SK-N-MC (cell line): ENCODE data around the gene EPHA5.
"Not testable (repeated sequence)": the region's sequence is repeated elsewhere in the genome, so short reads cannot be mapped to it uniquely, and the experiment has no call there.

Source experiments
- DNase-seq: peaks from one replicate; pipeline ENCODE4 v3.0.0-alpha.2; 2011; ENCODE audit warnings: low read depth, low spot score
- H3K27ac ChIP-seq: fragments of 200-600 bp; sonication (generic); 2 replicates; pipeline ENCODE4 v1.5.1; 2016; ENCODE audit warnings: mixed run types
- H3K36me3 ChIP-seq: fragments of 200-600 bp; sonication (generic); 2 replicates; pipeline ENCODE4 v1.6.1; 2017; ENCODE audit warnings: antibody characterized with exemption, low read length, mixed read lengths; ENCODE audit not compliant: insufficient read depth
- H3K4me3 ChIP-seq: fragments of 200-600 bp; sonication (generic); 2 replicates; pipeline ENCODE4 v1.5.1; 2016
- H3K9ac ChIP-seq: fragments of 200-600 bp; sonication (generic); 2 replicates; pipeline ENCODE4 v1.8.0; 2017; ENCODE audit warnings: mixed run types, mixed read lengths; ENCODE audit not compliant: insufficient read length
- H3K9me3 ChIP-seq: fragments of 200-600 bp; sonication (generic); 2 replicates; pipeline ENCODE4 v1.6.1; 2017; ENCODE audit warnings: low read depth, mild to moderate bottlenecking, antibody characterized with exemption, low read length, moderate library complexity, mixed read lengths
- EZH2 ChIP-seq: fragments of 200-600 bp; sonication (generic); IDR thresholded peaks from one replicate; pipeline ENCODE4 v1.6.1; 2017; ENCODE audit warnings: antibody characterized with exemption
- FOXP2 ChIP-seq: optimal IDR thresholded peaks from 2 replicates; pipeline ENCODE3; 2011; ENCODE audit warnings: mild to moderate bottlenecking, moderate library complexity; ENCODE audit not compliant: insufficient read depth; ENCODE audit errors: extremely low read length, control extremely low read depth
- POLR2AphosphoS5 ChIP-seq: IDR thresholded peaks from 2 replicates; pipeline ENCODE4 v1.6.1; 2012; ENCODE audit warnings: mild to moderate bottlenecking, low read depth, low read length, borderline replicate concordance

EPHA5 gene

DNA sequence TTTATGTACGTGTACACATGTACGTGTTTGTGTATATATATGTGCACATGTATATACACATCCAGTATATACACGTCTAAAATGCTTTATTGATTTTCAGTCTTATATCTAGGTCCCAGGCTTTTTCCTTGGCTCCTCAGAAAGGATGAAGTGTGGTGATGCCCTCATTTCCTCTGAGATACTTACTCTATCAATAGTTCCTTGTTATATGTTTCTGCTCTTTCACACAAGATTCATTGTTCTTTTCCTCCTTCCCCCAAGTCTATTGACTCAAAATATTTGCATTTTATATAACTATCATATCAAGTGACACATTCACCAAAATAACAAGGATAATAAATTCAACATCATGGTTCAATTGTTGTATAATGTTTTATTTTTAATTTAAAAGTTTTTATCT lies 359.2 kb downstream of the EPHA5 start:
- TF ChIP-seq FOXP2 (no peak), EZH2 (no peak), POLR2AphosphoS5 (no peak)
- no peaks in the 10 kb centered on the region for H3K9me3 ChIP-seq
- no peak overlapping the region for H3K4me3 ChIP-seq
- H3K9ac ChIP-seq, result no peak overlapping the region
- no peak overlapping the region for H3K27ac ChIP-seq
- no peaks in the 10 kb centered on the region for H3K36me3 ChIP-seq
- no peak for DNase-seq

DNA sequence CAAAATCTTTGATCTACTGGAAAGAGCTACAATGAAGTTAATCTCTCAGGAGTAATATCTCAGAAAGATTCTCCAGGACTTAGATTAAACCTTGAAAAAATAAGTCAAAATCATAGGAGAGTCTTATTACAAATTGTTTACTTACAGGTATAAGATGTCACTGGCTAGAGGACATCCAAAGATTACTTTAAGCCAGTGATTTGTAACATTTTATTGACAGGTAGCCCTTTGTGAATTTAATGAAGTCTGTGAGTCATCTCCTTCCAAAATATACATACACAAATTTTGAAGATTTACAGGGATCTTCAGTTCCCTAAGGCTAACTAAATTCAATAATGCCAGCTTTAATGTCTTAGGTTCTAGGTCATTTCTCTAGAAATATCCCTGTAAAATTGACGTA lies 359.7 kb downstream of the EPHA5 start:
- DNase-seq, result no peak
- no peaks in the 10 kb centered on the region for H3K9me3 ChIP-seq
- H3K4me3 ChIP-seq, result no peak overlapping the region
- no peak overlapping the region for H3K27ac ChIP-seq
- no peak overlapping the region for H3K9ac ChIP-seq
- TF ChIP-seq FOXP2, result no peak
- H3K36me3 ChIP-seq, result no peaks in the 10 kb centered on the region

DNA sequence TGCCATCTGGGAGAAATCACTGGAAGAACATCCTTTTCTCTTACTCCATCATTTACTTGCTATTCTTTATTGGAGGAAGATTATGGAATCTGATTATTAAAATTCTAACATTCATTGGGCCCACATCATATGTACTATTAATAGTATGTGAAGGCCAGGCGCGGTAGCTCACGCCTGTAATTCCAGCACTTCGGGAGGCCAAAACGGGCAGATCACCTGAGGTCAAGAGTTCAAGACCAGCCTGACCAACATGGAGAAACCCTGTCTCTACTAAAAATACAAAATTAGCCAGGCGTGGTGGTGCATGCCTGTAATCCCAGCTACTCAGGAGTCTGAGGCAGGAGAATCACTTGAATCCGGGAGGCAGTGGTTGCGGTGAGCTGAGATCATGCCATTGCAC lies 361.7 kb downstream of the EPHA5 start:
- H3K36me3 ChIP-seq, DNase-seq, H3K9ac ChIP-seq, H3K9me3 ChIP-seq, H3K4me3 ChIP-seq, H3K27ac ChIP-seq: not testable (repeated sequence)

DNA sequence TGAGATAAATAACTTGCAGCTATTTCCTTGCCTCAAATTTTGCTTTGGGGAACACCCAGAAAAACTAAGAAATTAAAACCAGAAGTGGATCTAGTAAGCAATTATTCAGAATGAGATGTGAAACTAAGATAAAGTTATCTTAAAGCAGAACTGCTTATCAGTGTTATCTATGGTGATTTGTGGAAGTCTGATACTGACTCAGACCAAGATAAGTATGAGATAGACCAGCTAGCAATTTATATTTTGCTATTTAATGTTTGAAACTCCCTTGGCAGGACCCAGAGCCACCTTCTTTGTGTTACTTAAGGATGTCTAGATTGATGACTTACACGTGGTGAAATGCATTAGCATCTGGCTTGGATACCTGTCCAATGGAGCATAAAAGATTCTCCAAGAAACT lies 368.1 kb downstream of the EPHA5 start:
- no peak overlapping the region for H3K27ac ChIP-seq
- TF ChIP-seq EZH2, result no peak
- no peak for TF ChIP-seq FOXP2
- TF ChIP-seq POLR2AphosphoS5, result no peak
- no peak for DNase-seq
- H3K36me3 ChIP-seq, result no peaks in the 10 kb centered on the region
- H3K9me3 ChIP-seq, result no peaks in the 10 kb centered on the region
- no peak overlapping the region for H3K9ac ChIP-seq
- H3K4me3 ChIP-seq, result no peak overlapping the region

DNA sequence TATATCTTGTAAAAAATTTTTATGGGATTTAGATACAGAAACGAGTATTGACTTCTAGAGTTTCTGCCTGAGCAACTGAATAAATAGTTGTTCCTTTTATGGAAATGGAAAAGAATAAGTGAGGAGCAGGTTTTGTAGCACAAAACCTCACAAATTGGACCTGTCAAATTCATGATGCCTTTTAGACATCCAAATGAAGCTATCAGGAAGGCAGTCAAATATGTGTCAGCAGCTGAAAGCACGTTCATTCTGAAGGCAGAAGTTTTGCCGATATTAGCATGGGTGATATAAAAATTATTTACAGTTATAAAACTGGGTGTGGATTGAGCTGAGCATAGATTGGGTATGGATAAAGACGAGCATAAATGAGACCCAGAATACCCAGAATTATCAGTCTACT lies 374.0 kb downstream of the EPHA5 start:
- DNase-seq, result no peak
- TF ChIP-seq FOXP2, result no peak
- no peak for TF ChIP-seq EZH2
- TF ChIP-seq POLR2AphosphoS5, result no peak
- Histone ChIP-seq H3K27ac (no peak overlapping the region), H3K9me3 (no peaks in the 10 kb centered on the region), H3K36me3 (no peaks in the 10 kb centered on the region), H3K9ac (no peak overlapping the region), H3K4me3 (no peak overlapping the region)

DNA sequence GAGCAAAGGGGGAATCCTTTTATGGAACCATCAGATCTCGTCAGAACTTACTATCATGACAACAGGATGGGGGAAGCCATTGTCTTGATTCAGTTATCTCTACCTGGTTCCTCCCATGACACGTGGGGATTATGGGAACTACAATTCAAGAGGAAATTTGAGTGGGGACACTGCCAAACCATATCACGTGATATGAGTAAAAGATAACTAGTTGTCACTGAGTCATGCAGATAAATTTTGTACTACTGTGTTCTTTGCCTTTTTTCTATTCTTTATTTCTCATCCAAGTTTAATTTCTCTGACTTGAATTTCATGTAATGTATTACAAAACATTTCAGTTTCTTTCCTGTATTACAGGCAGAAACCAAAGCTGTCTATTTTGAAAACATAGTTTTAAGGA lies 383.2 kb downstream of the EPHA5 start:
- H3K4me3 ChIP-seq, result no peak overlapping the region
- H3K27ac ChIP-seq, result no peak overlapping the region
- no peak for DNase-seq
- no peaks in the 10 kb centered on the region for H3K36me3 ChIP-seq
- H3K9ac ChIP-seq, result no peak overlapping the region
- H3K9me3 ChIP-seq, result no peaks in the 10 kb centered on the region
- no peak for TF ChIP-seq EZH2
- TF ChIP-seq FOXP2, result no peak
- TF ChIP-seq POLR2AphosphoS5, result no peak
